ENCODE data around the gene EPHA3.

EPHA3 gene

GRCh38 chr3:89145995-89146394 is 38.6 kb downstream of the EPHA3 start:
- H3K27ac ChIP-seq = no peak overlapping the region
- TF ChIP-seq ZFX (IDR thresholded peaks at IDR 0.05) = no peak
- TF ChIP-seq, protein P1, sequence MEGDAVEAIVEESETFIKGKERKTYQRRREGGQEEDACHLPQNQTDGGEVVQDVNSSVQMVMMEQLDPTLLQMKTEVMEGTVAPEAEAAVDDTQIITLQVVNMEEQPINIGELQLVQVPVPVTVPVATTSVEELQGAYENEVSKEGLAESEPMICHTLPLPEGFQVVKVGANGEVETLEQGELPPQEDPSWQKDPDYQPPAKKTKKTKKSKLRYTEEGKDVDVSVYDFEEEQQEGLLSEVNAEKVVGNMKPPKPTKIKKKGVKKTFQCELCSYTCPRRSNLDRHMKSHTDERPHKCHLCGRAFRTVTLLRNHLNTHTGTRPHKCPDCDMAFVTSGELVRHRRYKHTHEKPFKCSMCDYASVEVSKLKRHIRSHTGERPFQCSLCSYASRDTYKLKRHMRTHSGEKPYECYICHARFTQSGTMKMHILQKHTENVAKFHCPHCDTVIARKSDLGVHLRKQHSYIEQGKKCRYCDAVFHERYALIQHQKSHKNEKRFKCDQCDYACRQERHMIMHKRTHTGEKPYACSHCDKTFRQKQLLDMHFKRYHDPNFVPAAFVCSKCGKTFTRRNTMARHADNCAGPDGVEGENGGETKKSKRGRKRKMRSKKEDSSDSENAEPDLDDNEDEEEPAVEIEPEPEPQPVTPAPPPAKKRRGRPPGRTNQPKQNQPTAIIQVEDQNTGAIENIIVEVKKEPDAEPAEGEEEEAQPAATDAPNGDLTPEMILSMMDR (conservative IDR thresholded peaks at IDR 0.05) = no peak

DNA sequence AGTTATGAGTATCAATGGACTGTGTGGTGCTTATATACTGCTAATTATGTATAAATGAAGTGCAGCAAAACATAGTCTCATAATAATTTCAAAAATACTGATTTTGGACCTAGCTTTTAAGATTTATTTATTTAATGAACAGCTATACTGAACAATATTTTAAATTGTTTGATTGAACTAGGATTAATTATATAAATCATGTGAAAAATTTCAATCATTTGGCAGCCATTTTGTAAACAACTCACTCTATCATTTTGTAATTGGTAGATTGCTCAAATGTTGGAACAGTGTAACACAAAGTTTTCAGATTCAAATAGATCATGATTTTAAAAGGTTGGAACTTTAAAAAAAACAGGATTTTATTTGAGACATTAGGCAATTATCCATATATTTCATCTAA is 47.0 kb downstream of the EPHA3 start:
- no peak for TF ChIP-seq ZFX (IDR thresholded peaks at IDR 0.05)
- TF ChIP-seq, protein P1 (conservative IDR thresholded peaks at IDR 0.05) = no peak
- no peak overlapping the region for H3K27ac ChIP-seq

- no peak overlapping the region for H3K27ac ChIP-seq
- TF ChIP-seq, protein P1 (conservative IDR thresholded peaks at IDR 0.05) = no peak
- no peak for TF ChIP-seq ZFX (IDR thresholded peaks at IDR 0.05)
These were observed 48.4 kb downstream of the EPHA3 start for GRCh38 chr3:89155811-89156210.

DNA sequence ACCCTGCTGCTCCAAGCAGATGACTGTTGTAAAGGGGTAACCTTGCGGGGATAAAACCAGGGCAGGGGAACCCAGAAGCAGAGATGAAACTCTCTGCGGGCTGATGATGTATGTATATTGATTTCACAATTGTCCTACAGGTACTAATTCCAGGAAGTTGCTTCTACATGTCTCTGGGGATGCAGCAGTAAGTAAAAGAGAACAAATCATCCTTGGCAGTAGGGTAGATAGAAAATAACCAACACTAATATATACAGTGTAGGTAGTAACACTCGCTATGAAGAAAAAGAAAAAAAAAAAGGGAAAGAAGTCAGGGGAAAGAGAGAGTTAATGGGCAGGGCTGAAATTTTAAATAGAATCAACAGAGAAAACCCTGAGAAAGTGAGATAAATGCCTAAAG is 50.2 kb downstream of the EPHA3 start:
- TF ChIP-seq, protein P1 (conservative IDR thresholded peaks at IDR 0.05) = no peak
- no peak for TF ChIP-seq ZFX (IDR thresholded peaks at IDR 0.05)

GRCh38 chr3:89159605-89160004 is 52.2 kb downstream of the EPHA3 start:
- TF ChIP-seq ZFX (IDR thresholded peaks at IDR 0.05) = no peak
- TF ChIP-seq, protein P1 (conservative IDR thresholded peaks at IDR 0.05) = no peak
- H3K27ac ChIP-seq = no peak overlapping the region

More for the DNA sequence above, 50.2 kb downstream of the EPHA3 start:
- H3K27ac ChIP-seq = no peak overlapping the region

DNA sequence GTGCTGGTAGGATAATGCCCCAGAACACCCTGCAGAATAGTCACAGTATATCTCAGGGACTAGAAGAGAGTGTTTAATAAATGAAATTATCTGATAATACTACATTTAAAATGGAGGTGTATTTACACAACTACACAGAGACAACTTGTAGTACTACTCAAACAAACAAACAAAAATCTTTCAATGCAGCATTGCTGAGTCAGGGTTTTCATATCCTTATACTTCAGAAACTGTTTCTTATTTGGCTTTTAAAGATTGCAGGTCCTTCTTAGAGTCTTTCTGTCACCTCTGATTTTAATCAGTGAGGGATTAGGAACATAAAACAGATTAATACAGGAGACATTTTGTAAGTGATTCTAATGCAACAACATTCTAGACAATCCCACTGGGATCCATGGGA is 57.4 kb downstream of the EPHA3 start:
- H3K27ac ChIP-seq = no peak overlapping the region
- no peak for TF ChIP-seq ZFX (IDR thresholded peaks at IDR 0.05)
- TF ChIP-seq, protein P1 (conservative IDR thresholded peaks at IDR 0.05) = no peak

GRCh38 chr3:89165636-89166263 is 58.3 kb downstream of the EPHA3 start:
- TF ChIP-seq ZFX (IDR thresholded peaks at IDR 0.05) = no peak
- TF ChIP-seq, protein P1 (conservative IDR thresholded peaks at IDR 0.05) = no peak
- H3K27ac ChIP-seq = no peak overlapping the region

All from C4-2B (cell line).